Measurements from ENCODE around the gene CDC73. TPM values are rescaled to one million over a fixed set of nuclear protein-coding genes. Genes with fewer than 3 reads are reported as not detected.

The CDC73 gene
- total RNA-seq, 1 experiment from 2014 or later = 62.5 TPM

DNA sequence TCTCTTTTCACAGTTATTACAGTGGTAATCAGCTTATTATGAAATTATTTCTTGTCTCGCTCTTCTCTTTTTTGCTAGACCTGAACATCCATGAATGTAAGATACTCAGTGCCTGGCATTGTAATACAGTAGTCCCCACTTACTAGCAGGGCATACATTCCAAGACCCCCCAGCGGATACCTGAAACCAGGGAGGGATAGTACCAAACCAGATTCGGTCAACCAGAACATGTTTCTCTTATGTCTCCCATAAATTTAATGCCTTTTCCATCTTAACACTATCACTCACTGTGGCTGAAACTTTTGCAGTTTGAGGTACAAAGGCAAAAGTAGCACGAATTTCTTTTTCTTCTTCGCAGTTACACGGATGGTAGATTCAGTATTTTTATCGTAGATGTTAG is 89.2 kb downstream of the CDC73 start:
- peaks cover 4 to 5% of the 10 kb centered on the region in 2 experiments; a peak in 4 of 5 replicates for H3K9me3 Mint-ChIP-seq
- Histone ChIP-seq H3K4ac (ENCODE audit: low read depth, low read length) (no peak overlapping the region), H3K23ac (ENCODE audit: insufficient read length, low read depth, low read length) (no peak overlapping the region), H3K27ac (ENCODE audit: insufficient read length, low read depth, low read length) (no peak overlapping the region), H2BK12ac (ENCODE audit: insufficient read length, low read depth, low read length) (no peak overlapping the region), H3K4me2 (ENCODE audit: insufficient read depth, insufficient read length, low read length) (no peak overlapping the region), H2BK120ac (ENCODE audit: low read depth, low read length, poor library complexity, severe bottlenecking) (no peak overlapping the region), H2BK5ac (ENCODE audit: insufficient read length, low read length) (no peak overlapping the region), H3K23me2 (ENCODE audit: insufficient read length, low read depth, low read length, poor library complexity, severe bottlenecking) (no peaks in the 10 kb centered on the region), H4K5ac (ENCODE audit: insufficient read length, low read depth, low read length) (no peak overlapping the region), H4K20me1 (ENCODE audit: control insufficient read depth, insufficient read depth, insufficient read length) (no peaks in the 10 kb centered on the region), H2AFZ (ENCODE audit: low read length) (no peak overlapping the region), H3K27me3 (ENCODE audit: insufficient read depth, low read length) (no peaks in the 10 kb centered on the region), H3K18ac (ENCODE audit: insufficient read length, low read depth, low read length) (no peak overlapping the region), H3K14ac (ENCODE audit: insufficient read depth, low read length) (no peak overlapping the region), H3T11ph (ENCODE audit: low read length) (no peak overlapping the region), H3K4me1 (ENCODE audit: insufficient read depth, low read length) (no peaks in the 10 kb centered on the region; the same call in 1 of the 2 replicates), H3K79me1 (ENCODE audit: insufficient read depth, low read depth, low read length, poor library complexity, severe bottlenecking) (no peaks in the 10 kb centered on the region), H3K9me3 (ENCODE audit: control insufficient read depth, low read depth, low read length) (no peaks in the 10 kb centered on the region), H2AK5ac (ENCODE audit: insufficient read length, low read length) (no peak overlapping the region), H2BK20ac (ENCODE audit: low read depth, low read length, poor library complexity, severe bottlenecking) (no peak overlapping the region), H4K91ac (ENCODE audit: insufficient read length, low read depth, low read length) (no peak overlapping the region), H4K8ac (replicated peaks; ENCODE audit: insufficient read length, low read depth, low read length) (no peak overlapping the region), H3K79me2 (ENCODE audit: insufficient read depth, low read length) (no peaks in the 10 kb centered on the region), H2BK15ac (ENCODE audit: low read depth, low read length) (no peak overlapping the region), H3K9ac (ENCODE audit: extremely low read depth, insufficient read length, low read length) (no peak overlapping the region), H3K56ac (ENCODE audit: insufficient read length, low read depth, low read length) (no peak overlapping the region)
- peaks cover 29 to 40% (median 39%) of the 10 kb centered on the region in 3 experiments for H3K36me3 Mint-ChIP-seq (ENCODE audit: insufficient read depth in 1 of 3, low read depth in 3 of 3)
- no peak for DNase-seq
- no CpG with 5 or more reads among the region's 7 CpGs for WGBS (ENCODE audit: extremely low coverage, insufficient read length, low lambda C conversion rate)
- peaks cover 17% of the 10 kb centered on the region in 2 experiments for H3K4me1 Mint-ChIP-seq
- no peak overlapping the region for H3K4me3 Mint-ChIP-seq
- peak overlapping the region; percentile 14 to 89 (median 70); a peak in 4 of 7 replicates for H3K27ac Mint-ChIP-seq
- H3K27me3 Mint-ChIP-seq (ENCODE audit: low read depth) = no peaks in the 10 kb centered on the region
- TF ChIP-seq, protein P1, sequence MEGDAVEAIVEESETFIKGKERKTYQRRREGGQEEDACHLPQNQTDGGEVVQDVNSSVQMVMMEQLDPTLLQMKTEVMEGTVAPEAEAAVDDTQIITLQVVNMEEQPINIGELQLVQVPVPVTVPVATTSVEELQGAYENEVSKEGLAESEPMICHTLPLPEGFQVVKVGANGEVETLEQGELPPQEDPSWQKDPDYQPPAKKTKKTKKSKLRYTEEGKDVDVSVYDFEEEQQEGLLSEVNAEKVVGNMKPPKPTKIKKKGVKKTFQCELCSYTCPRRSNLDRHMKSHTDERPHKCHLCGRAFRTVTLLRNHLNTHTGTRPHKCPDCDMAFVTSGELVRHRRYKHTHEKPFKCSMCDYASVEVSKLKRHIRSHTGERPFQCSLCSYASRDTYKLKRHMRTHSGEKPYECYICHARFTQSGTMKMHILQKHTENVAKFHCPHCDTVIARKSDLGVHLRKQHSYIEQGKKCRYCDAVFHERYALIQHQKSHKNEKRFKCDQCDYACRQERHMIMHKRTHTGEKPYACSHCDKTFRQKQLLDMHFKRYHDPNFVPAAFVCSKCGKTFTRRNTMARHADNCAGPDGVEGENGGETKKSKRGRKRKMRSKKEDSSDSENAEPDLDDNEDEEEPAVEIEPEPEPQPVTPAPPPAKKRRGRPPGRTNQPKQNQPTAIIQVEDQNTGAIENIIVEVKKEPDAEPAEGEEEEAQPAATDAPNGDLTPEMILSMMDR (conservative IDR thresholded peaks at IDR 0.05) = no peak

Measured in H9 (cell line).